HG03439 (cell line): ENCODE measurements around the gene FRS3.
A peak's percentile ranks its signal among the peaks of the same experiment; 100 is the strongest.

Experiments
- ATAC-seq: cut with Tn5 transposase; IDR thresholded peaks from one replicate; pipeline ENCODE4 v1.9.1; 2021; ENCODE audit warnings: mild to moderate bottlenecking, moderate library complexity; ENCODE audit not compliant: unreplicated experiment

Gene FRS3

DNA sequence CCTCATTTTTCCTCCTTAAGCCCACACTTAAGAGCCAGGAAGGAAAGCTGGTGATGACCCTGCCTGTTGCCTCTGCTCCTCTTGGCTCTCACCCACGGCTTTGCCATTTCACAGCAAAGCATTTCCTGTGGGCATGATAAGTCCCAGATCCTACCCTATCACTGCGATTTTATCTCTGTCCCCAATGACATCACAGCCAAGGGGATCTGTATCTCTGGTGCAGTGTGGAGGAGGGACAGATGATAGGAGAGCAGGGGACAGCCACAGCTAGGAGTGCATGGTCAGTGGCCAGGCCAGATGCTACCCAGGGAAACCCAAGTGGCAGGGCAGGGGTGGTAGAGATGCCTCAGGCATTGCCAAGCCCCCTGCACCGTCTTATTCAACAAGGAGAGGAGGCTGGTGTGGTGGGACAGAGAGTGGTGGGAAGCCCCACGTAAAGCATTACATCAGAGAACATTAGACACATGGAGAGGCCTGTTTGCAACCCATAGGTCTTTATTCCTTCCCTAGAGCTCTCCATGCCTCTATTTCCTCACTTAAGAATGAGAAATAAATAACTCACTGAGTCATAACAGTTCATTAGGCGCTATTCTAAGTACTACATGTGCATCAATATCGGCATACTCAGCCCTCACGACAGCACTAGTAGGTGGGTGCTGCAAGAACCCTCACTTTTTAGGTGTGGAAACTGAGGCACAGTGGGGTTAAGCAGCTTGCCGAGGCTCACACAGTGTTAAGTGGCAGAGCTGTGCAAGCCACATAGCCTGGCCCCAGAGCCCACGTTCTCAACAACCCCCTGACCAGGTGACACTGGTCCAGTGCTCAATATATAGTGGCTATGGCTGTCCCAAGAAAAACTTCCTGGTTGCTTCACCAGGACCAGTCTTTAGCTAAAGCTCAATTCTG lies 48.9 kb downstream of the FRS3 start:
- ATAC-seq, result no peak

DNA sequence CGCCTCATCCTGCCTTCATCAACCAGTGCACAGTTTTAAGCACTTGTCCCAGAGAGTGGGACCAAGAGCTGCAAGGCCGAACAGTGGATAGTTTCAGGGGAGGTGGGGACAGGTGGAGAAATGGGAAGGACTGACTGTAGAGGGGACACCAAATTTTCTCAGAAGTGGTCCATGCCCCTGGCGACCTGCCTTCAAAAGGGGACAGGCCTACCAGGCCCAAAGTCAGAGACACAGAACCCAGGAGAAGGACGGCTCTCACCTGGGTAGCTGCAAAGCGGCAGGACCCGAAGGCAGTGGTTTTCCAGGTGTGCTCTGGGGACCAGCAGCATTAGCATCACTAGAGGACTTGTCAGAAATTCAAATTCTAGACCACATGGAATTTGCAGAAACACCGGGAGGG lies 50.1 kb downstream of the FRS3 start:
- no peak for ATAC-seq

- ATAC-seq, result no peak
These were observed 50.7 kb downstream of the FRS3 start for GRCh38 chr6:41728954-41729353.

- ATAC-seq, result no peak
These were observed 51.4 kb downstream of the FRS3 start for GRCh38 chr6:41728073-41728936.

DNA sequence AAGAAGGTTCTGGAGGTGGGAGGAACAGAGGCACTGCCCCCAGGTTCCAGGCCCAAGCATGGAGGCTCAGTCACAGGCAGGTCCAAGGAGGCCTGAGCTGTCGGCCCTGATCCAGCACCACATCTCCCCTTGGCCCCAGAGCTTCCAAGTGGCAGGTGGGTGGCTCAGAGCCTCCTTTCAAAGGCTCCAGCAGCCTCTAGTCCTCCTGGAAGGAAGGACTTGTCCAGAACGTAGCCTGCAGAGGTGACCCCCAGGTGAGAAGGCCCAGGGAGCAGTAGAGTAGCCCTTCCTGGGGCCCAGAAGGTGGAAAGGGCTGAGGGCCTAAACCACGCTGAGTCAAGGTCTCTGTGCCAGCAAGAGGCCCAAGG lies 52.0 kb downstream of the FRS3 start:
- no peak for ATAC-seq

- ATAC-seq, result no peak
These were observed 52.8 kb downstream of the FRS3 start for GRCh38 chr6:41726876-41727275.

DNA sequence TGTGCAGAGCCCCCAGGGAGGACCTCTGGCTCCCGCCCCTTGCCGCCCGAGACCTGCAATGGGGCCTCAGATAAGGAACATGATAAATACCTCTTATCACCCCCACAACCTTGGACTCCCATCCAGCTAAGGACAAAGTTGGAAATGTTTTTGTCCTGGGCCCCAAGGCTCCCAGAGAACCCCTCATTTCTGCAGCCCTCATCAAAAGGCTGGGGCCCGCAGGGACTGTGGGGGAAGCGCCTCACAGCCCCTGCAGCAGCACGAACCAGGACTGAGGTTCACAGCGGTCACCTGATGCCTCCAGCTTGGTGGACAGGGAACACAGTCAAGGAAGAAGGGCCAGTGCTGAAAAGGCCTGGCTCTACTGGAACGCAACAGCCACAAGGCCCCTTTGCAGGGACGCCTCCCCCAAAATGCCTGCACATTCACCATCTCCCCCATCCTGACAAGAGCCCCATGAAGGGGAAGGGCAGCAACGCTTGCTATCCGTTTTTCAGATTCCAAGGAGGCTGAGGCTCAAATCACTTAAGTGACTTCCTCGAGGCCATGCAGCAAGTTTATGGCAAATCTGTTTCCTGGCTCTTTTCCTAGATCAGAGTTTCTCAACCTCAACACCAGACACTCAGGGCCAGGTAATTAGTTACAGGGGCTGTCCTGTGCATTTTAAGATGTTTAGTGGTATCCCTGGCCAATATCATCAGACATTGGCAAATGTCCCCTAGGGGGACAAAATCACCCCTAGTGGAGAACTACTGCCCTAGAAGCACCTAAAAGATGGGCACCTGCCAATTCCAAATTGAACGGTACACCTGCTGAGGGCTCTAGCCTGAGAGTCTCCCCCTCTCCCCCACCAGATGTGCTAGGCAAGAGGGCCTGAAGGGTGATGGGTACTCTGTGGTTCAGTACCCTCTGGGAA lies 54.9 kb downstream of the FRS3 start:
- no peak for ATAC-seq

GRCh38 chr6:41724228-41724580 lies 55.5 kb downstream of the FRS3 start:
- ATAC-seq, result no peak

DNA sequence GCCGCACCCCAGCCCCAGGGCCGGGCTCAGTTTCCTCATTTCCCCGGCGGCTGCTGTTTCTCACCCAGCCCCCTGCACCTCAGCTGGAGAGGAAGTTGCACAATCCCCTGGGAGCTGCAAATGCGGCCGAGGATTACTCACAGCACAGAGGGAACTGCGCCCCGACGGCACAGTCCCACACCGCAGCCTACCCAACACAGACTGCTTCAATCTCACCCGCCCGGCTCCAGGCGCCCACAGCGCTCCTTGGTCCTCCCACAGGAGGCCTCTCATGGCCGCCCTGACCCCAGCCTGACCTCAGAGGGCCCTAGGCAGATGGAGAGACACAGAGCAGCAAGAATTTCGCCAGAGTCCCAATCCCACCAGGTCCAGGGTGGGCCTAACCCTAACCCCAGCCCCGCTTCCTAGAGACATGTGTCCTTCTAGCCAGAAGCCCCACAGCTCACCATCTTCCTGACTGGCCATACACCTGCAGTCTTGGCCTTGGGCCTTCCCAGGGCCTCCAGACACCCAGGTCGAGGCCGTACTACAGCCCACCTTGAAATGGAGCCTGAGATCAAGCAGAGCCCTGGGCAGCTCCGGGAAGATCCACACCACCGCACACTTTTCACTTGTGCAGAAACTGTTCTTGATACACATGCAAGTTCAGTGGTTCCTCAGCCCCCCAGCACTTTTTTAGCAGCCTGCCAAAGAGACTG lies 56.0 kb downstream of the FRS3 start:
- ATAC-seq, result peak; percentile 43

DNA sequence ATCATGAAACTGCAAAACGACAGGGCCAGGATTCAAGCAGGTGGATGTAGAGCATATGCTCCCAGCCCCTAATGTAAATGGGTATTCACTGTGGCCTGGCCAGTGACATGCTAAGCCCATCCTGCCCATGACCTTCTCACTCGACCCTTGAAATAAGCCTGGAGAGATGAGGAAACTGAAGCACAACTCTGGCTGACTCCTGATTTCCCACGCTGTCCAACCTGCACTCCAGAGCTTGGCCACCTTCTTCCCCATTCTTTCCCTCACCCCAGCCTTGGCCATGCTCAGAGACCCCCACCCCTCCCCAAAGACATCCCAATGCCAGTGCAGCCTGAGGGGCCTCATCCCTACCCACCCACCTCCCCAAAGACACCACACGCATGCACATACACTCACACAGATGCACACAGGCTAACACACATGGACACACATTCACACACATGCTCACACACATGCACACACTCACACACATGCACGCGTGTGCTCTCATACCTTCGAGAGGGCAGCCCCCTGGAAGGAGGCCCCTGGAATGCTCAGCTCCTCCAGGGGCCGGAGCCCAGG lies 56.7 kb downstream of the FRS3 start:
- no peak for ATAC-seq

DNA sequence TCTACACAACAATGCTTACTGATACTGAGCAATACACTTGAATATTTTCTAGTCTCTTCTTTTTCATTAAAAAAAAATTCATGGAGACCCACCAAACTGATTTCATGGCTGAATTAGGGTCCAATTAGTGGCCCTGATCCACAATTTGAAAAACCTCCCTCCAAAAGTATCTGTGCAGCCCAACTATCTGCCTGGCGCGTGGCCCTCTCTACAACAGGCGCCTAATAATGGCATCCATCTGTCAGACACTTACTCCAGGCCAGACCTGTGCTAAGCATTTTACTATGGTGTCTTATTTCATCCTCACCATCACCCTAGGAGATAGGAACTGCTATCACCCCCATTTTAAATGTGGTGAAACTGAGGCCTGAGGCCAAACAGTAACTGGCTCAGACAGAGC lies 58.3 kb downstream of the FRS3 start:
- no peak for ATAC-seq

DNA sequence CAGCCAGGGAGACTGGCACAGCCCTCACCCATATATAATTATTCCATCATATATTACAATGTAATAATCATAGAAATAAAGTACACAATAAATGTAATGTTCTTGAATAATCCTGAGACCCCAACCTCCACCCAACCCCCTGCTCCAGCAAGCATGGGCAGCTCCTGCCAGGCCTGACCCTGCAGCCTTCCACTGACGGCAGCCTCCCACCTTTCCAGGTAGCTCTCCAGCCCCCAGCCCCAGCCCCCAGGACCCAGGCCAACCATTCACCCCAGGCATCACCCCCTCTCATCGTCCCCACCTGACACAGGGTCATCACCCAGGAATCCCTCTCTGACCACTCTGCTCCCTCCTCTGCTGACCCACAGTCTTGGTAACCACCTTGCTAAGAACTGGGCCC lies 58.9 kb downstream of the FRS3 start:
- ATAC-seq, result no peak

DNA sequence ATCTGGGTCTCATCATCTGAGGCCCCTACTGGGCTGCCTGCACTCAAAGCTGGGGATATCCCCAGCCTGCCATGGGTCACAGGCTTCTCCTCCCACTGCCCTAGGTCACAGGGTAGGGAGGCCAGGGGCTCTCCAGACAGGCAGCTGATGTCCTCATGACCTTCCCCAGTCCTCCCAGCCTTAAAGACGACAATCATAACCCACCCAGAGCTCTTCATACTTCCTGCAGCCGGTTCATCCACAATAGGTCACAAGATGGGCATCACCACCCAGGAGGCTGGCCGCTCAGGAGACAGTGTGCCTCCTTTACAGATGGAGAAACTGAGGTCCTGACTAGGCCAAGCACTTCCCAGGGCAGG lies 59.5 kb downstream of the FRS3 start:
- ATAC-seq, result no peak
